NCI-H510A (cell line): ENCODE data around the gene ABRAXAS1.

Experiments used
- DNase-seq: peaks from one replicate; lab custom pipeline; 2025; lab: John Stamatoyannopoulos, UW

The ABRAXAS1 gene

GRCh38 chr4:83449009-83449408, 35.9 kb downstream of the ABRAXAS1 start:
- no peak for DNase-seq

DNA sequence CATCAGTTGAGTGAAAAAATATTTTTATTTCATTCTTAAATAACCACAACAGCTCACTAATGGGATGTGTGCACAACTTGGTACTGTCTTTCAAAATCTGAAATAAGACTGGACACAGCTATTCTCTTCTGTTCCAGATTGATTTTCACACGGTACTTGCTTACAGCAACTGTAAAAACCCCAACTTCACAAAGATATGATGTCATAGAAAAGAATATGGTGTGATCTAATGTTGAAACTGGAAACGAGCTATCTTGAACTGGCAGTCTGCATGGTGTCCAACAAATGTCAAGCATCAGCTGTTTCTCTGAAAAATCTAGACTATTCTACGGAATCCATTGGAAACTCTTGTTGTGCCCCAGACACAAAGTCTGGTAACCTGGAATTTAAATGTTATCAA, 44.0 kb downstream of the ABRAXAS1 start:
- no peak for DNase-seq

DNA sequence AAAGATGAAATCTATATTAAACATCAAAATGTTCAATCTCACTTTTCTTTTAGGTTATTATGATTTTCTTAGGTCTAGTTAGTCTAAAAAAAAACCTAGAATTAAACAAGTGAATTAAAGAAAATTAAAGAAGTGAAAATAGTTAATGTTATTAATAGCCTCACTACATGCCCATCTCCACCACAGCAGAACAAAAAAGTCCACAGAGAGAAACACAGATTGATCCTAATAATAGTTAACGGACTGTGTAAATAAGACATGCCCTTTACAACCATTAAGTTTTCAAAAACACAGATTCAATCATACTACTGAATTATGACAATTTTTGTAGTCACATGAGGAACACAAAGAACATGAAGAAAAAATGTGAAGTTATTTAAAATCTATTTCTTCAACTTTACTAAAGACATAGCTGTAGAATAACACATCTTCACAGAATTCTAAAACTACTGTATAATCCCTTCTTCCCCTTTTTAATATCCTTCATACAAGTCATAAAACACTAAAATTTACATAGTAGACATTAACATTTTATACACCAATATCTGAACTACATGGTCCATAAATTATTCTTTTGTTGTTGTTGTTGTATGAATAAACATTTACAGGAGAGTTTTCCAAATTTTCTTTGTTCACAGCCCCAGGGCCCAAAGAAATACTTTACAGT, 44.6 kb downstream of the ABRAXAS1 start:
- DNase-seq = no peak

DNA sequence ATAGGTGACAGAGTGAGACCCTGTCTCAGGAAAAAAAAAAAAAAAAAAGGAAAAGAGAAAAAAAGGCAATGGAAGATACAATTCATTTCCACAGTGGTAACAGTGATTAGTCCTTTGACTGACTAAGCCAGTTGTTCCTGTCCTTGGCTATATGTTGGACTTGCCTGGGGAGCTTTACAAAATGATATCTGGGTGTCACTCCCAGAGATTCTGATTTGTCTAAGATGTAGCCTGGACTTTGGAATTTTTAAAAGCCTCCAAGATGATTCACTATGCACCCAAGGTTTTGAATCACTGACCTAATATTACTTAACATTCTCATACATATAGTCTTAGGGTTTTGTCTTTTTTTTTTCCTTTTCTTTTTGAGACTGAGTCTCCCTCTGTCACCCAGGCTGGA, 46.2 kb downstream of the ABRAXAS1 start:
- DNase-seq = no peak

GRCh38 chr4:83436680-83437079, 48.2 kb downstream of the ABRAXAS1 start:
- no peak for DNase-seq

GRCh38 chr4:83431200-83431599, 53.7 kb downstream of the ABRAXAS1 start:
- DNase-seq = no peak

- DNase-seq = no peak
Measured at GRCh38 chr4:83418211-83418610, 66.7 kb downstream of the ABRAXAS1 start.

GRCh38 chr4:83417566-83417965, 67.3 kb downstream of the ABRAXAS1 start:
- no peak for DNase-seq

DNA sequence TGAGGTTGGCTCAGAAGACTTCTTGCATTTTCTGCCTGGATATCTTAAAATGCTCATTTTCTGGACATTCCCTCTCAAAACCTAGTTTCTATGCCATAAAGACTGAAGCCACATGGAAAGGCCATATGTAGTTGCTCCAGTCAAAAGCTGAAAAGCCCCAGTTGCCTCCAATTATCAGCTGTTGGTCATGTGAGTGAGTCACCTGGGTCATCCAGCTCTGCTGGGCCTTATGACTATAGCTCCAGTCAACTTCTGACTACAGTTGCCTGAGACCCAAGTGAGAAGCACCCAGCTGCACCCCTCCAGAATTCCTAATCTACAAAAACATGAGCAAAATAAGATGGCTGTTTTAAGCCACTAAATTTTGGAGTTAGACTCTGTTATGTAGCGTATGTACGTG, 71.2 kb downstream of the ABRAXAS1 start:
- no peak for DNase-seq
